ENCODE data around the gene RAET1E. TPM values are rescaled to one million over a fixed set of nuclear protein-coding genes. Genes with fewer than 3 reads are reported as not detected.
"Not testable (repeated sequence)": the region's sequence is repeated elsewhere in the genome, so short reads cannot be mapped to it uniquely, and the experiment has no call there.

Gene RAET1E
- total RNA-seq, 1 experiment from 2014 or later: not detected

- peaks cover 2% of the 10 kb centered on the region for H4K20me1 ChIP-seq (ENCODE audit: control insufficient read depth, insufficient read depth, insufficient read length)
- H3K23ac ChIP-seq (ENCODE audit: insufficient read length, low read depth, low read length): no peak overlapping the region
- H3K36me3 Mint-ChIP-seq (ENCODE audit: insufficient read depth in 1 of 3, low read depth in 3 of 3): peaks cover 1 to 2% (median 2%) of the 10 kb centered on the region in 3 experiments; a peak in 4 of 7 replicates
- peaks cover 22 to 24% of the 10 kb centered on the region in 2 experiments for H3K9me3 Mint-ChIP-seq
- H3K27me3 Mint-ChIP-seq (ENCODE audit: low read depth): peaks cover 51% of the 10 kb centered on the region
- H2AFZ ChIP-seq (ENCODE audit: low read length): no peak overlapping the region
- no peaks in the 10 kb centered on the region for H3K4me1 Mint-ChIP-seq
- no peaks in the 10 kb centered on the region for H3K79me2 ChIP-seq (ENCODE audit: insufficient read depth, low read length)
- H2BK15ac ChIP-seq (ENCODE audit: low read depth, low read length): no peak overlapping the region
- no peak overlapping the region for H3K56ac ChIP-seq (ENCODE audit: insufficient read length, low read depth, low read length)
- H3K18ac ChIP-seq (ENCODE audit: insufficient read length, low read depth, low read length): no peak overlapping the region
- no peaks in the 10 kb centered on the region for H3K23me2 ChIP-seq (ENCODE audit: insufficient read length, low read depth, low read length, poor library complexity, severe bottlenecking)
- H4K8ac ChIP-seq (replicated peaks; ENCODE audit: insufficient read length, low read depth, low read length): no peak overlapping the region
- no peak overlapping the region for H4K91ac ChIP-seq (ENCODE audit: insufficient read length, low read depth, low read length)
- H3K4ac ChIP-seq (ENCODE audit: low read depth, low read length): no peak overlapping the region
- no peak overlapping the region for H3K9ac ChIP-seq (ENCODE audit: extremely low read depth, insufficient read length, low read length)
- no peak overlapping the region for H3K27ac Mint-ChIP-seq
- H3K4me2 ChIP-seq (ENCODE audit: insufficient read depth, insufficient read length, low read length): no peak overlapping the region
- H2BK120ac ChIP-seq (ENCODE audit: low read depth, low read length, poor library complexity, severe bottlenecking): no peak overlapping the region
- no peaks in the 10 kb centered on the region for H3K4me1 ChIP-seq (ENCODE audit: insufficient read depth, low read length)
- no peak for DNase-seq
- H4K5ac ChIP-seq (ENCODE audit: insufficient read length, low read depth, low read length): no peak overlapping the region
- H3K27ac ChIP-seq (ENCODE audit: insufficient read length, low read depth, low read length): no peak overlapping the region
- no peak overlapping the region for H2BK5ac ChIP-seq (ENCODE audit: insufficient read length, low read length)
- no peak overlapping the region for H2BK12ac ChIP-seq (ENCODE audit: insufficient read length, low read depth, low read length)
- H3K14ac ChIP-seq (ENCODE audit: insufficient read depth, low read length): no peak overlapping the region
- H3K27me3 ChIP-seq (ENCODE audit: insufficient read depth, low read length): no peaks in the 10 kb centered on the region; the same call in 1 of the 2 replicates
- no peak for TF ChIP-seq CTCF (conservative IDR thresholded peaks at IDR 0.05)
- H3K9me3 ChIP-seq (ENCODE audit: control insufficient read depth, low read depth, low read length): no peaks in the 10 kb centered on the region
- no peak overlapping the region for H3T11ph ChIP-seq (ENCODE audit: low read length)
- no CpG with 5 or more reads among the region's 2 CpGs for WGBS (ENCODE audit: extremely low coverage, insufficient read length, low lambda C conversion rate)
- H3K79me1 ChIP-seq (ENCODE audit: insufficient read depth, low read depth, low read length, poor library complexity, severe bottlenecking): no peaks in the 10 kb centered on the region
- no peak overlapping the region for H2BK20ac ChIP-seq (ENCODE audit: low read depth, low read length, poor library complexity, severe bottlenecking)
- no peak overlapping the region for H3K4me3 Mint-ChIP-seq
- no peak overlapping the region for H2AK5ac ChIP-seq (ENCODE audit: insufficient read length, low read length)
These were observed 15.2 kb upstream of the RAET1E start for GRCh38 chr6:149913085-149913484.

GRCh38 chr6:149912680-149913079, 14.8 kb upstream of the RAET1E start:
- H3K14ac ChIP-seq (ENCODE audit: insufficient read depth, low read length); H3K4me2 ChIP-seq (ENCODE audit: insufficient read depth, insufficient read length, low read length): not testable (repeated sequence)
- no CpG with 5 or more reads among the region's 3 CpGs for WGBS (ENCODE audit: extremely low coverage, insufficient read length, low lambda C conversion rate)

More at GRCh38 chr6:149912680-149913079, 14.8 kb upstream of the RAET1E start:
- H2BK120ac ChIP-seq (ENCODE audit: low read depth, low read length, poor library complexity, severe bottlenecking); H3T11ph ChIP-seq (ENCODE audit: low read length); H2BK15ac ChIP-seq (ENCODE audit: low read depth, low read length); H3K18ac ChIP-seq (ENCODE audit: insufficient read length, low read depth, low read length); H3K23me2 ChIP-seq (ENCODE audit: insufficient read length, low read depth, low read length, poor library complexity, severe bottlenecking); H2BK20ac ChIP-seq (ENCODE audit: low read depth, low read length, poor library complexity, severe bottlenecking); H3K4me1 ChIP-seq (ENCODE audit: insufficient read depth, low read length); H4K5ac ChIP-seq (ENCODE audit: insufficient read length, low read depth, low read length); H3K27me3 ChIP-seq (ENCODE audit: insufficient read depth, low read length); H4K8ac ChIP-seq (replicated peaks; ENCODE audit: insufficient read length, low read depth, low read length); H4K20me1 ChIP-seq (ENCODE audit: control insufficient read depth, insufficient read depth, insufficient read length); H4K91ac ChIP-seq (ENCODE audit: insufficient read length, low read depth, low read length); H3K9me3 ChIP-seq (ENCODE audit: control insufficient read depth, low read depth, low read length); H3K79me1 ChIP-seq (ENCODE audit: insufficient read depth, low read depth, low read length, poor library complexity, severe bottlenecking); H3K27ac Mint-ChIP-seq; H2AK5ac ChIP-seq (ENCODE audit: insufficient read length, low read length); H2BK5ac ChIP-seq (ENCODE audit: insufficient read length, low read length); H3K4me1 Mint-ChIP-seq; H3K36me3 Mint-ChIP-seq (ENCODE audit: insufficient read depth in 1 of 3, low read depth in 3 of 3); H2BK12ac ChIP-seq (ENCODE audit: insufficient read length, low read depth, low read length); H3K9ac ChIP-seq (ENCODE audit: extremely low read depth, insufficient read length, low read length); H3K4ac ChIP-seq (ENCODE audit: low read depth, low read length); H3K56ac ChIP-seq (ENCODE audit: insufficient read length, low read depth, low read length); H3K27ac ChIP-seq (ENCODE audit: insufficient read length, low read depth, low read length); H3K23ac ChIP-seq (ENCODE audit: insufficient read length, low read depth, low read length); H2AFZ ChIP-seq (ENCODE audit: low read length); DNase-seq; H3K79me2 ChIP-seq (ENCODE audit: insufficient read depth, low read length); H3K4me3 Mint-ChIP-seq: not testable (repeated sequence)
- peaks cover 51% of the 10 kb centered on the region for H3K27me3 Mint-ChIP-seq (ENCODE audit: low read depth)
- H3K9me3 Mint-ChIP-seq: peaks cover 26 to 28% of the 10 kb centered on the region in 2 experiments
